IMR-90 (cell line): ENCODE data around the gene MEGF10. TPM values are rescaled to one million over a fixed set of nuclear protein-coding genes. Genes with fewer than 3 reads are reported as not detected.

Source experiments
- ATAC-seq: fragments of 200-7000 bp; cut with Tn5 transposase; 2 replicates; pipeline ENCODE4 v1.9.1; 2020; ENCODE audit warnings: low read depth, mild to moderate bottlenecking, moderate library complexity
- BruUV-seq: library from RNA; stranded (reverse); fragments of 400-500 nt; replicated peaks from 2 replicates; lab custom pipeline; 2021; lab: Mats Ljungman, UMichigan
- CTCF ChIA-PET: fragments of 300-600 bp; formaldehyde crosslinking; extraction: SDS; loops from one replicate; lab custom pipeline; 2021; ENCODE audit warnings: antibody characterized with exemption; lab: Yijun Ruan, JAX
- POLR2A ChIA-PET: fragments of 300-600 bp; sonication (Branson Sonifier 250); formaldehyde crosslinking; loops from one replicate; lab custom pipeline; 2022; ENCODE audit warnings: antibody characterized with exemption; ENCODE audit not compliant: unreplicated experiment; lab: Charles Lee
- DNase-seq: peaks from one replicate; pipeline ENCODE4 v3.0.0; 2013
- H2AFZ ChIP-seq: replicated peaks from 2 replicates; pipeline ENCODE3; 2013; ENCODE audit warnings: low read length, mild to moderate bottlenecking; ENCODE audit not compliant: poor library complexity
- H2AK5ac ChIP-seq: 2 replicates; pipeline ENCODE4 v1.6.1; 2013; ENCODE audit warnings: low read depth, low read length, inconsistent platforms
- H2AK9ac ChIP-seq: replicated peaks from 2 replicates; pipeline ENCODE3; 2013; ENCODE audit warnings: mild to moderate bottlenecking, low read depth, low read length, moderate library complexity; ENCODE audit not compliant: poor library complexity
- H2BK120ac ChIP-seq: 2 replicates; pipeline ENCODE4 v1.6.1; 2013; ENCODE audit warnings: low read depth, low read length, inconsistent platforms
- H2BK15ac ChIP-seq: 3 replicates; pipeline ENCODE4 v1.6.1; 2013; ENCODE audit warnings: low read depth, low read length, inconsistent platforms
- H2BK20ac ChIP-seq: 2 replicates; pipeline ENCODE4 v1.6.1; 2013; ENCODE audit warnings: low read depth, mild to moderate bottlenecking, inconsistent platforms, low read length, moderate library complexity
- H2BK5ac ChIP-seq: 2 replicates; pipeline ENCODE4 v1.6.1; 2013; ENCODE audit warnings: mild to moderate bottlenecking, low read depth, low read length, inconsistent platforms; ENCODE audit not compliant: poor library complexity, severe bottlenecking
- H3K14ac ChIP-seq: replicated peaks from 2 replicates; pipeline ENCODE4 v1.6.1; 2013; ENCODE audit warnings: low read depth, low read length, inconsistent platforms
- H3K18ac ChIP-seq: 2 replicates; pipeline ENCODE4 v1.6.1; 2013; ENCODE audit warnings: low read depth, low read length, control low read depth
- H3K23ac ChIP-seq: 2 replicates; pipeline ENCODE4 v1.6.1; 2013; ENCODE audit warnings: low read depth, low read length, inconsistent platforms
- H3K27ac ChIP-seq: 2 replicates; pipeline ENCODE4 v1.5.1; 2013; ENCODE audit warnings: mild to moderate bottlenecking, control low read depth, low read length; ENCODE audit not compliant: insufficient read depth
- H3K27me3 ChIP-seq: 2 replicates; pipeline ENCODE4 v1.6.1; 2013; ENCODE audit warnings: low read length; ENCODE audit not compliant: control insufficient read depth, insufficient read depth
- H3K36me3 ChIP-seq: 2 replicates; pipeline ENCODE4 v1.6.1; 2013; ENCODE audit warnings: low read length, mixed read lengths; ENCODE audit not compliant: control insufficient read depth, insufficient read depth
- H3K4ac ChIP-seq: 2 replicates; pipeline ENCODE4 v1.6.1; 2013; ENCODE audit warnings: low read depth, low read length, inconsistent platforms
- H3K4me1 ChIP-seq: 2 replicates; pipeline ENCODE4 v1.6.1; 2013; ENCODE audit warnings: low read length, mixed read lengths; ENCODE audit not compliant: control insufficient read depth, insufficient read depth
- H3K4me2 ChIP-seq: 2 replicates; pipeline ENCODE4 v1.6.1; 2013; ENCODE audit warnings: low read depth, mild to moderate bottlenecking, control low read depth, low read length, moderate library complexity
- H3K4me3 ChIP-seq: 2 replicates; pipeline ENCODE4 v1.5.1; 2013; ENCODE audit warnings: low read depth, mild to moderate bottlenecking, control low read depth, low read length, moderate library complexity; ENCODE audit not compliant: insufficient read depth
- H3K56ac ChIP-seq: 2 replicates; pipeline ENCODE4 v1.6.1; 2013; ENCODE audit warnings: low read length, inconsistent platforms; ENCODE audit not compliant: insufficient read depth; ENCODE audit errors: extremely low read depth
- H3K79me1 ChIP-seq, 2 experiments: 2 replicates each; pipeline ENCODE4 v1.6.1; 2013; ENCODE audit warnings: low read length in 2 of 2, inconsistent platforms in 1 of 2, low read depth in 1 of 2
- H3K9ac ChIP-seq: 2 replicates; pipeline ENCODE4 v1.6.1; 2013; ENCODE audit warnings: low read depth, low read length, control low read depth
- H3K9me1 ChIP-seq: 2 replicates; pipeline ENCODE4 v1.6.1; 2013; ENCODE audit warnings: low read length, inconsistent platforms; ENCODE audit not compliant: insufficient read depth
- H3K9me3 ChIP-seq: 2 replicates; pipeline ENCODE4 v1.6.1; 2013; ENCODE audit warnings: low read length; ENCODE audit not compliant: control insufficient read depth, insufficient read depth
- H4K20me1 ChIP-seq: 2 replicates; pipeline ENCODE4 v1.6.1; 2013; ENCODE audit warnings: low read length, inconsistent platforms; ENCODE audit not compliant: insufficient read depth
- H4K5ac ChIP-seq: 2 replicates; pipeline ENCODE4 v1.6.1; 2013; ENCODE audit warnings: mild to moderate bottlenecking, low read depth, low read length, control low read depth
- H4K8ac ChIP-seq, 2 experiments: 2 replicates each; pipeline ENCODE4 v1.6.1; 2013; ENCODE audit warnings: low read depth in 2 of 2, low read length in 2 of 2, control low read depth in 1 of 2, inconsistent platforms in 1 of 2
- H4K91ac ChIP-seq: 2 replicates; pipeline ENCODE4 v1.6.1; 2013; ENCODE audit warnings: low read depth, low read length, inconsistent platforms; ENCODE audit not compliant: insufficient read depth
- BHLHE40 ChIP-seq: fragments of 150-350 bp; IDR thresholded peaks from 2 replicates; pipeline ENCODE4 v1.6.1; 2016; ENCODE audit warnings: mild to moderate bottlenecking, low read depth, low read length
- CEBPB ChIP-seq: IDR thresholded peaks from 2 replicates; pipeline ENCODE4 v1.6.1; 2012; ENCODE audit warnings: low read depth, low read length, improper control_type of control experiment
- CHD1 ChIP-seq: IDR thresholded peaks from 2 replicates; pipeline ENCODE4 v1.6.1; 2012; ENCODE audit warnings: low read depth, low read length, improper control_type of control experiment
- CTCF ChIP-seq: conservative IDR thresholded peaks from 2 replicates; pipeline ENCODE4 v1.5.1; 2012; ENCODE audit warnings: mild to moderate bottlenecking, low read depth, low read length, improper control_type of control experiment
- ELK1 ChIP-seq: fragments of 150-350 bp; IDR thresholded peaks from 2 replicates; pipeline ENCODE4 v1.6.1; 2016; ENCODE audit warnings: low read depth, mild to moderate bottlenecking, low read length, moderate library complexity, borderline replicate concordance
- FOS ChIP-seq: fragments of 150-350 bp; IDR thresholded peaks from 2 replicates; pipeline ENCODE4 v1.6.1; 2016; ENCODE audit warnings: low read depth, low read length
- MAFK ChIP-seq: IDR thresholded peaks from 2 replicates; pipeline ENCODE4 v1.6.1; 2012; ENCODE audit warnings: low read depth, low read length, improper control_type of control experiment
- MAZ ChIP-seq: IDR thresholded peaks from 2 replicates; pipeline ENCODE4 v1.6.1; 2012; ENCODE audit warnings: low read depth, mild to moderate bottlenecking, low read length, improper control_type of control experiment, moderate library complexity, borderline replicate concordance
- MXI1 ChIP-seq: IDR thresholded peaks from 2 replicates; pipeline ENCODE4 v1.6.1; 2012; ENCODE audit warnings: low read depth, mild to moderate bottlenecking, low read length, moderate library complexity, borderline replicate concordance
- POLR2A ChIP-seq: IDR thresholded peaks from 2 replicates; pipeline ENCODE4 v1.6.1; 2012; ENCODE audit warnings: mild to moderate bottlenecking, low read depth, low read length
- RAD21 ChIP-seq: IDR thresholded peaks from 2 replicates; pipeline ENCODE4 v1.6.1; 2012; ENCODE audit warnings: low read length, improper control_type of control experiment
- RCOR1 ChIP-seq: IDR thresholded peaks from 2 replicates; pipeline ENCODE4 v1.6.1; 2012; ENCODE audit warnings: mild to moderate bottlenecking, low read length, improper control_type of control experiment; ENCODE audit not compliant: insufficient replicate concordance
- RFX5 ChIP-seq: IDR thresholded peaks from 2 replicates; pipeline ENCODE4 v1.8.0; 2012; ENCODE audit warnings: low read depth, mild to moderate bottlenecking, low read length, moderate library complexity
- SMC3 ChIP-seq: fragments of 150-350 bp; IDR thresholded peaks from 2 replicates; pipeline ENCODE4 v1.6.1; 2016; ENCODE audit warnings: low read depth, mild to moderate bottlenecking, antibody characterized with exemption, low read length, moderate library complexity
- whole genome bisulfite sequencing, 2 experiments: methylation state at CpG; one replicate each; pipeline versions ENCODE4 v1.1.5 to v1.1.7; 2013; ENCODE audit warnings: missing lambda C conversion rate in 2 of 2; ENCODE audit not compliant: insufficient read length in 1 of 2; ENCODE audit errors: extremely low coverage in 2 of 2; 5-methylcytosine and 5-hydroxymethylcytosine counted together
- dilution Hi-C: fragments of 300-500 bp; cut with HindIII; formaldehyde crosslinking; loops from one replicate; pipeline ENCODE4 v1.14.3; 2018; ENCODE audit warnings: low sequenced_read_pairs; ENCODE audit not compliant: unreplicated experiment
- in situ Hi-C: fragments of 300-500 bp; cut with MboI; formaldehyde crosslinking; loops from 3 replicates; pipeline ENCODE4 v1.14.3; 2019; ENCODE audit warnings: low sequenced_read_pairs, inconsistent platforms, mixed read lengths
- intact Hi-C: fragments of 100-400 bp; cut with micrococcal nuclease; formaldehyde crosslinking; loops from 2 replicates; pipeline ENCODE4 v1.10.0; 2022
- polyA plus RNA-seq, 3 experiments: library from polyadenylated mRNA; depleted of rRNA; stranded (reverse); fragments of >200 nt; gene quantifications; 2 replicates each; pipeline ENCODE4 v1.2.3, GENCODE V29; 2012; ENCODE audit warnings: low replicate concordance in 1 of 3
- total RNA-seq: library from RNA; depleted of rRNA; stranded (reverse); fragments of >200 nt; gene quantifications from 2 replicates; pipeline ENCODE4 v1.2.3, GENCODE V29; 2012

The MEGF10 gene
- total and polyA plus RNA-seq, 2 of the 4 experiments (the other 2 are of a cell fraction) = not detected

GRCh38 chr5:127369796-127370195 lies 79.2 kb downstream of the MEGF10 start:
- TF ChIP-seq RCOR1 (no peak), RAD21 (no peak), FOS (no peak), MAZ (no peak), RFX5 (no peak), CHD1 (no peak), POLR2A (no peak), MXI1 (no peak), BHLHE40 (no peak), MAFK (no peak), SMC3 (no peak), CEBPB (no peak), CTCF (no peak), ELK1 (no peak)
- Histone ChIP-seq H3K9ac (no peak overlapping the region), H3K4me2 (no peak overlapping the region)

More at GRCh38 chr5:127369796-127370195, 79.2 kb downstream of the MEGF10 start:
- Histone ChIP-seq H3K9me1 (no peaks in the 10 kb centered on the region), H2AK9ac (no peak overlapping the region), H3K27me3 (peaks cover 21% of the 10 kb centered on the region), H3K27ac (no peak overlapping the region), H2BK20ac (no peak overlapping the region), H3K4ac (no peak overlapping the region), H4K5ac (no peak overlapping the region), H2BK120ac (no peak overlapping the region), H4K91ac (no peak overlapping the region), H2AK5ac (no peak overlapping the region), H3K14ac (no peak overlapping the region), H3K9me3 (no peaks in the 10 kb centered on the region), H3K23ac (no peak overlapping the region), H2AFZ (no peak overlapping the region), H3K18ac (no peak overlapping the region), H3K79me1 (no peaks in the 10 kb centered on the region), H3K4me3 (no peak overlapping the region), H3K36me3 (no peaks in the 10 kb centered on the region), H4K20me1 (no peaks in the 10 kb centered on the region), H2BK15ac (no peak overlapping the region), H2BK5ac (no peak overlapping the region), H3K56ac (no peak overlapping the region), H3K4me1 (peaks cover 1% of the 10 kb centered on the region; the same call in 1 of the 2 replicates), H4K8ac (no peak overlapping the region)
- DNase-seq = no peak
- in situ Hi-C loops = no loop called here
- CTCF ChIA-PET = no interaction called here
- intact Hi-C loops = no loop called here
- WGBS, 2 experiments = no CpG with 5 or more reads among the region's 4 CpGs
- POLR2A ChIA-PET = no interaction called here
- dilution Hi-C loops = no loop called here
- no peak for ATAC-seq
- BruUV-seq = no TSS peak
